Posterior vena cava (tissue), 2 donors: ENCODE data around the gene PLEKHG2. TPM values are rescaled to one million over a fixed set of nuclear protein-coding genes. Genes with fewer than 3 reads are reported as not detected.

Experiments
- DNase-seq: peaks from one replicate; pipeline ENCODE4 v3.0.0-alpha.2; 2020; ENCODE audit warnings: low spot score
- intact Hi-C, 2 donors: fragments of 100-400 bp; cut with DNase I; formaldehyde crosslinking; loops; one replicate each; pipeline versions ENCODE4 v1.14.1 to v1.14.2; 2022 to 2023
- total RNA-seq, 2 donors: library from RNA; stranded (reverse); fragmentation: NEBNext Ultra II Directional; extraction: Animal tissue kit (Norgen Biotek cat#: 25700); gene quantifications; one replicate each; pipeline ENCODE4 v1.2.1, GENCODE V29; 2021
- donor health status: DM: yes; HTN: yes; CAD: no.
- donor health status: DM: yes; HTN: yes; CAD: no.

Gene PLEKHG2
- total RNA-seq, 2 donors from 2014 or later: 38.1 to 48.6 TPM

DNA sequence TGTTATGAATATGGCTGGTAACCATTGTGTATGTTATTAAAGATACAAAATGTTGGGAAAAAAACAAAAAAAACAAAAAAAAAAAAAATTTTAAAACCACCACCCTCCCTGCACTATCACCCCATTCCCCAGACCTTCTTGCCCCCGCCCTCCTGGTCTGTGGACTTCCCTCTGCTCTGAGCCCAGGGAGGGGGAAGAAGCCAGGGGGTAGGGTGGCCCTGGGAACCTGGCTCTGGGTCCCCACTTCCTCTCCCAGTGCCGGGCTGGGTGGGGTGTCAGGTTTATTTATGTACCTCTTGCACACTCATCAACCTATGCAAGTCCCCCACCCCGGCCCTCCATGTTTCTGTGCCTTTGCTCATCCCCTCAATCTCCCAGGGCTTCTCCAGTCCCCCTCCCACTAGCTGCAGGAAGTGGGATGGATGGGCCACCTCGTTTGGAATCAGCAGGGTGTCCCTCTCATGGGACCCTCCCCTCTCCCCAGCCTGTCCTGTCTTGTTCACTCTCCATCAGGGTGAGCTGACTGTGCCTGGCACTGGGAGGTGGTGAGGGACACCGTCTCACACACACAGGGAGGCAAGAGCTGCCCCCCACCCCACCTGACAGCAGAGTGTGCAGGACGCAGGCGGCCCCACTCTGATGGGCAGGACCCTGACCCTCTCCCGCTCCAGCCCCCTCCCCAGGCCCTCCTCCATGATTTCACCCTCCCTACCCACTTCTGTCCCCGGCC, 27.5 kb upstream of the PLEKHG2 start:
- no peak for DNase-seq
- intact Hi-C loops: no loop called here

DNA sequence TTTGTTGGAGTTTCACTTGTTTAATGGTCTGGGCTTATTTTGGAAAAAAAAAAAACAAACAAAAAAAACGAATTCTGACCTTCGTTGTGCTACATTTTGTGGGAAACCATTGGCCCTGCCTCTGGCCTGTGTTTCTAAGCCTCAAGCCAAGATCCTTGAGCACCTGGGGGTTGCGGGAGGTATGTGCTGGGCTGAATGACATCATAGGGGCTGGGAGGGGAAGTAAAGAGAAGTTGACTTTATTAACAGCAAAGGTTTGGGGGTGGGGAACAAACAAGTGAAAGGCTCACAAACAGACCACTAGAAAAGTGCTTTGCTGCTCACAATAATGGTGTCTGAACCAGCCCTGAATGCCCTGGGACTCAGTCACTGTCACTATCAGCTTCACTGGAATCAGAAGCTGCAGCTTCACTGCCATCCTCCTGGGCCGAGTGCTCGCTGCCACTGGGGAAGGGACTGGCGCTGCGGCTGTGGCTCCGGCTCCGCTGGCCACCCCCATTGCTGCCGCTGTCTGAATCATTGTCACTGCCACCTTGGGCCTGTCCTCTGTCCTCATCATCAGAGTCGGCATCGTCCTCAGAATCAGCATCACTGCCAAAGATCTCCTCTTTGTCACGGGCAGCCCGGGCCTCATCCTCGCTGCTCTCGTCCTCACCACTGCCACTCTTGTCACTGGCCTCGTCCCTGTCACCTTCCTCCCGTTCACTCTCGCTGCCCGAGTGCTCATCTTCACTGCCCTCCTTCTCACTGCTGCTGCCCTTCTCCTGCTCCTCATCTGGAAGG, 26.6 kb upstream of the PLEKHG2 start:
- no peak for DNase-seq
- intact Hi-C loops: loop anchor here in 1 of 2 donors (2.0 kb wide), 1 partner anchor 1001 kb away; no protein-coding TSS in a partner anchor

DNA sequence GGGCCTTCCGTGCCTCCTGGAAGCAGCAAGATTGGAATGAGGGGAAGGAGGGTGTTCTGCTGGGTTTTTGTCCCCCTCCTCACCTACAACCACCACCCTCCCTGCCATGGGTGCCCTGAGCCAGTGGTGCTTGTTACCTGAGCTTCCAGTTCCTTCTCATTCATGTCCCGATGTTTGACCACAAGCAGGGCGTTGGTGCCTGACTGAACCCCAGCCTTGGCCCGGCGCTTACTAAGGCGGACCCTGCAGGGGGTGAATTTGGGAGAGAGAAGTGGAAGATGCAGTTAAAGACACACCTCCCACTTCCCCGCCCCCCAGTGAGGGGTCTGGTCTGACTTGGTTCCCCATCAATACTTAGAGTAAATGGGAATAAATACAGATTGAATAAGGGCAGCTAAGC, 25.9 kb upstream of the PLEKHG2 start:
- intact Hi-C loops: loop anchor here in 1 of 2 donors (2.0 kb wide), 1 partner anchor 1002 kb away; no protein-coding TSS in a partner anchor
- DNase-seq: no peak

DNA sequence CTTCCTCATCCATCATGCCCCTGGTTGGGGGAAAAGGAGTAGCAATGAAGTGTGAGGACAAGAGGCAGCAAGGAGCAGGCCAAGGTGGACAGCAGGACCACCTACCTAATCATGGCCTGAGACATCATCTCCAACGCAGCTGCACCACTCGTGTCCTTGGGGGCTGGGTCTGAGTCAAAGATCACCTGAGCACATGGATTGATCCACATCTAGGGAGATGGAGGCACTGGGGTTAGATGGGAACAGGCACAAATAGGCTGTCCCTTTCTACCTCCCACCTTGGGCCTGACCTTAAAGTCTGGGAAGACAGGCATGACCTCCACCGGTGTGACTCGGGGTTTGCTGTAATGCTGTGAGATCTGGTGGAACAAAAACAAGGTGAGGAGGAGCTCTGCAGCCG, 23.8 kb upstream of the PLEKHG2 start:
- DNase-seq: no peak
- intact Hi-C loops: no loop called here

DNA sequence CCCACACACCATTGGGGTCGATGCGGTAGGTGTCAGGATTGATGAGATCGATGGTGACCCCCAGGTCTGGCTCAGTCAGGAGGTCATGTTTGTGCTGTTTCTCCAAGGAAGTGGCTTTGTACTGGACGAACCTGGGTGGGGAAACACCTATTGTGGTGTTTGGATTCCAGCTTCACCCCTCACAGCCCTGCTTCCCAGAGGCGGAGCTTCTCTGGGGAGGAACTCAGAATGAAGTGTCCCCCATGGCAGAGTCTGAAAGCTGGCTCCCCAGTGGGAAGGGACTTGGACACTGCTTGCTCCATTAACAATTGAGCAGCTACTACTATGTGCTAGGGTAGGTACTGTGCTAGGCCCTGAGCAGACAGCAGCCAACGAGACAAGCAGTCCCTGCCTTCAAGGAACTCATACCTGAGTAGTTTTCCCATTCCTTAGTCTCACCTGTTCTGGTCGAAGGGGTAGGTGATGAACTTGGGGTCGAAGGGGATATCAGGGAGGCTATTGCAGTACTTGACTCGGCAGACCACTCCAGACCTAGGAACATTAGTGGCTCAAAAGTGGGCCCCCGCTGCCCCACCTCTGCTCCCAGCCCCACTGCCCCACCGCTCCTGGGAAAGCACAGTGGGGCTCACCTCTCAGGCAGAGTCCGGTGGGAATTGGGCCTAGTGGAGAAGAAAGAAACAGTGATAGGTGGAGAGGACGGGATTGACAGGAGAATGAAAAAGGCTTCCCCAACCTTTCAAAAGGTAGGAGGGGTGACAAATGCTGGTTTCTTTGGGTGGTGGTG, 22.6 kb upstream of the PLEKHG2 start:
- no peak for DNase-seq
- intact Hi-C loops: no loop called here

DNA sequence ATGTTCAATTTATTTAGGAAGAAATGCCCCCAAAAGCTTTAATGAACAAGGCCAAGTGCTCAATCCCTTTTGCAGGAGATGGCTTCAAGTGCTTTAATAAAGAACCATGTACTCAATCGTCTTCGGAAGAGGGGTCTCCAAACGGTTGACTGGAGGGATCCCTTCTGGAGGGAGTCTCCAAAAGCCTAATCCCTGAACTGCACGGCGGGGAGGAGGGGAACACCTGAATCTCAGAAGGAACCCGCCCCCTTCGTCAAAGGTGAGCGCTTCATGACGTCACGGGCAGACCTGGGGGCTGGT, 22.1 kb upstream of the PLEKHG2 start:
- intact Hi-C loops: no loop called here
- no peak for DNase-seq

DNA sequence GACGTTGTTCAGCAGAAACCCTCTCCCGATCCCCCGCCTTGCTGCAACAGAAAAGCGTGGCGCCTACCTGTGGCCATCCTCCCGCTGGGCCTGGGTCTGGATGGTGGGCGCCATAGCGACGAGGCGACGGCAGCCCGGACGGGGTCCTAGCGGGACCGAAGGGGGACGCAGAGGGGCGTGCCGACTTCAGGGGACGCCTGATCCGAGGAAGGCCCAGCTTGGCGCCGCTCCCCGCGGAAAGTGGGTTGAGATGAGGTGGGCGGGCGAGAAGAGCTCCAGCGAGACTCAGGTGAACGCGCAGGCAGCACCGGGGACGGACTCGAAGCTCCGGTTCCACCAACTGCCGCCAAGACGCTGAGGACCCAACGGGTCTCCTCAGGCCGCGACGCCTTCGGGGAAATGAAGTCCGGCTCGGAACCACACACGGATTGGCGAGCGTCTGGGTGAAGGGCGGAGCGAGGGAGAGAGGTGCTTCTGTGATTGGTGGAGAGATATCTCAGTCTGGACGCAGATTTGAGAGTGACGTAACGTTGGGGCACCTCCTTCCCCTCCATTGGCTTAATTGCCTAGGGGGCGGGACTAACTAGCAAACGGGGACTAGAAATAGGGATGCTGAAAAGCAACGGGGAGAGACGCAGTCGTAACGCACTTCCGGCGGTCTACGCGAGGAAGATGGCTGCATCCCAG, 21.6 kb upstream of the PLEKHG2 start, which contains the start of the genes MED29 and PAF1:
MED29 (plus strand) TSS at position 628 of the 687 bp plus-strand sequence; CDS start at position 673, 45 bp downstream.
PAF1 (minus strand) TSS at position 356 of the 687 bp plus-strand sequence; CDS start at position 114, 242 bp downstream.
- intact Hi-C loops: no loop called here
- peak; percentile 99 for DNase-seq

DNA sequence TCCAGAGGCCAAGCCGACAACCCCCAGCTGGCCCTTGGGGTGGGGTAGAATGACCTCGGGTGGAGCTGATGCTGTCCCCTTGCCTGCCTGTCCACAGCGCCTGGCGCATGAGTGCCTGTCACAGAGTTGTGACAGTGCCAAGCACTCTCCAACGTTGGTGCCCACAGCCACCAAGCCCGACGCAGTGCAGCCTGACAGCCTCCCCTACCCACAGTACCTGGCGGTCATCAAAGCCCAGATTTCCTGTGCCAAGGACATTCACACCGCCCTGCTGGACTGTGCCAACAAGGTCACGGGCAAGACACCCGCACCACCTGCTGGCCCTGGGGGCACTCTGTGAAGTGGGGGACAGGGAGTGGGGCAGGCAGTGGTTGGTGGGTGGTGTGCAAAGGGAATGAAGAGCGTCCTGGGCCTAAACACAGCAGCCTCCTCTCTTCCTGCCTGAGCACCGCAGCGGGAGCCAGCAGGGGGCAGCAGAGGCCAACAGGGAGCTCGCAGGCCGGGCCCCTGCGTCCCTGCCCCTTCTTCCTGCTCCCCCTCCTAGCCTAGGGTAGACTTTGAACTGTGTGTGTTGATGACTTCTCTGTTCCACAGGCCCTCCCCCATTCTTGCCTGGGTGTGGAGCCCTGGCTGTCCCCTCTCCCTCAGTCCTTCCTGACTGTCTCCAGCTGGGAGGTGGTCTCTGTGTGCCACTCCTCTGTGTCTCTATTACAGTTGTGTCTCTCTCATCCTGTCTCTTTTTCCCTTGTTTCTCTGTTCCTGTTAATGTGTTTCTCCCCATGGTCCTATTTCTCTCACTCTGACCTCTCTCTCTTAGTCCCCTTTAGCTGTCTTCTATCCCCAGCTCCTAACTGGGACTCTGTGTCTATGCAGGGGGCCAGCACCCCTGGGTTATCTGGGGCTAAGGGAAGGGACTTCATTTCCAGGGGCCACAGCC, 14.8 kb upstream of the PLEKHG2 start:
- intact Hi-C loops: loop anchor here (2.0 to 5.0 kb wide), 2 partner anchors 35 to 141 kb away; no protein-coding TSS in a partner anchor
- peak; percentile 98 for DNase-seq

DNA sequence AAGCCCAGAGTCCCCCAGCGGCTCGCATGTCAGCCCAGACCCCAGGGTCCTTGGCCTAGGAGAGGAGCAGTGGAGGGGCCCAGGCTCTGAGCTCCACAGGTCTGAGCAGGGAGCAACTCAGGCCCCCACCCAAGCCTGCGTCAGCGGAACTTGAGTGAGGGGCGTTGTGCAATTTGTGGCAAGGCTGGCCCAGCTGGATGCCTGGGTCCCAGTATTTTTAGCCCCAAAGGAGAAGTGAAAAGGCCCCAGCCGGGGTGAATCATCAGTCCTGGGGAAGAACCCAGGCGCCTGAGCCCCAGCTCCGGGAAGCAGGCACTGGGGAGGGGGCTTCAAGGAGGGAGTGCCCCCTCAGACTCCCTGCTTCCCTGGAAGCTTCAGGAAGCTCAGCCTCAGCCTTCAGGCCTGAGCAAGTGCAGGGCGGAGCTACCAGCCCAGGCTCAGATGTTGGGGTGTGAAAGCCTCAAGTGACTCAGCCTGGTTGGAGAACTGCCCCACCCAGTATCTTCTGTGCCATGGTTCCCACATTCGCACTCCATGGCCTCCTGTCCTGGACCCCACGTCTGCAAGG, 14.1 kb upstream of the PLEKHG2 start:
- intact Hi-C loops: loop anchor here in 1 of 2 donors (5.0 kb wide), 1 partner anchor 34 kb away; no protein-coding TSS in a partner anchor
- peak; percentile 95 for DNase-seq

DNA sequence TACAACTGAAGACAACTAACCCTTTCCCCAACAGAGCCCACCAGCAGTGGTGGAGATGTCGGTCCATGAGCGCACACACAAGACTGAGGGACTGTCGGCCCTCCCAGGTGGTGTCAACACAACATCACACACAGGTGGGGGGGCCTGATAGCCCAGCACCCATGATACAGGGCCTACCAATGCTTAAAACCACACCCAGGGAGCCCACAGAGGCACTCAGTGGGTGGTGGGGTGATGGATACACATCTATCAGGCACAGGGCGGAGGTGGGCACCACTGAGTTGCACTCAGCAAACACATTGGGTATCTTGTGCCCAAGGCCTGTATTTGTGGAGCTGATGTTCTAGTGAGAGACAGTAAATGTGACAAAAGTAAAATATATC, 12.8 kb upstream of the PLEKHG2 start:
- no peak for DNase-seq
- intact Hi-C loops: loop anchor here in 1 of 2 donors (5.0 kb wide), 1 partner anchor 33 kb away; no protein-coding TSS in a partner anchor

DNA sequence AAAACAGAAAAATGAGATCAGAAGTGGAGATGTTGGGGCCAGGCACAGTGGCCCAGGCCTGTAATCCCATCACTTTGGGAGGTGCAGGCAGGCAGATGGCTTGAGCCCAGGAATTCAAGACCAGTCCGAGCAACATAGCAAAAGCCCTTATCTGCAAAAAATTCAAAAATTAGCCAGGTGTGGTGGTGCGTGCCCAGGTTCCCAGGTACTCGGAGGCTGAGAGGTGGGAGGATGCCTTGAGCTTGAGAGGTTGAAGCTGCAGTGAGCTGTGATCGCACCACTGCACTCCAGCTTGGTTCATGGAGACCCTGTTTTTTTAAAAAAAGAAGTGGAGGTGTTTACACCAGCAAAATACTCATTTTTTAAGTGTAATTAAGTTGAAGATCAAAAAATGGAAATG, 12.4 kb upstream of the PLEKHG2 start:
- intact Hi-C loops: no loop called here

DNA sequence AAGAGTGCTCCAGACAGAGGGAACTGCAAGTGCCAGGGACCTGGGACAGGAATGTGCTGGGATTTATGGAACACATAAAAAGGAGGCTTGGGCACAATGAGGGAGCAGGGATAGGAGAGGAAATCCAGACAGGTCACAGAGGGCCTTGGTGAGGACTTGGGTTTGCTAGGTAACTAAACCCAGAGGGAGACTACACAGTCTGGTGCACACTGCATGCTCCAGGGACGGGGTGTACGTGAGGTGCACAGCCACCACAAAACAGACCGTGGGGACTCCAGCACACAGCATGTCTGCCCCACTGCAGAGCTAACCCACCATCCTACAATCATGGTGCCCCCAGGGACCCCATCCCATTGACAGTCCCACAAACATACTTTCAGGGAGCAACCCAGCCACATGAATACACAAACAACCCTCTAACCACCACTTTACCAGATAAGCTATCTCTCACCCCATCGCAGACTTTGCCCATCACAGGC, 11.4 kb upstream of the PLEKHG2 start:
- intact Hi-C loops: no loop called here
- no peak for DNase-seq

More for the DNA sequence above, 12.4 kb upstream of the PLEKHG2 start:
- DNase-seq: no peak

DNA sequence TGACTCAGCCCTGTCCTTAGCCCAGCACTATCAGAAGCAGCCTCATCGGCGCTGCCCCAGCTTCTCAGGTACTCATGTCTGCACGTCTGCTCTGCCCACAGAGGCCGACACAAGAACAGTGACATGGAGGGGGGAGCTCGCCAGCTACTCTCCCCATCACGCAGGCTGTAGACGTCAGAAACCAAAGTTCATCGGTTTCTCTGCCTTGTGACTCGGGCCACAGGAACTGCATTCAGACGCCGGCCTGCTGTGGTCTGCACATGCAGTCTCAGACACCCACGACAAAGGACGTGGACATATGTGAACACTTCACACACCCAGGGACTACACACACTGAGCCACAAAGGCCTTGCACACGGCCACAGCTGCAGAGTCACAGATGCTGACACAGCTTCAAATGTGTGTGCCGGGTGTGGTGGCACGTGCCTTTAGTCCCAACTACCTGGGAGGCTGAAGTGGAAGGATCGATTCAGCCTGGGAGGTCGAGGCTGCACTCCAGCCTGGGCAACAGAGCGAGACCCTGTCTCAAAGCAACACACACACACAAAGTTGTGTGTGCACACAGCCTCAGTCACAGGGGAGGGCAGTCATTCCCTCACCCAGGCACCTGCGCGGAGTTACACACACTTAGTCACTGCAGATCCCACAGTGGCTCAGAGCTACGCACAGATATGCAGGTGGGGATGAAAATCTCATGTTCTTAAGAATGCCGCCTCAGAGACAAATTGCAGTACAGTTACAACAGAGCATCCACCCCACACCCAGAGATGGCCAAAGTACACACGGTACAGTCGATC, 10.7 kb upstream of the PLEKHG2 start:
- DNase-seq: peak; percentile 91
- intact Hi-C loops: no loop called here

DNA sequence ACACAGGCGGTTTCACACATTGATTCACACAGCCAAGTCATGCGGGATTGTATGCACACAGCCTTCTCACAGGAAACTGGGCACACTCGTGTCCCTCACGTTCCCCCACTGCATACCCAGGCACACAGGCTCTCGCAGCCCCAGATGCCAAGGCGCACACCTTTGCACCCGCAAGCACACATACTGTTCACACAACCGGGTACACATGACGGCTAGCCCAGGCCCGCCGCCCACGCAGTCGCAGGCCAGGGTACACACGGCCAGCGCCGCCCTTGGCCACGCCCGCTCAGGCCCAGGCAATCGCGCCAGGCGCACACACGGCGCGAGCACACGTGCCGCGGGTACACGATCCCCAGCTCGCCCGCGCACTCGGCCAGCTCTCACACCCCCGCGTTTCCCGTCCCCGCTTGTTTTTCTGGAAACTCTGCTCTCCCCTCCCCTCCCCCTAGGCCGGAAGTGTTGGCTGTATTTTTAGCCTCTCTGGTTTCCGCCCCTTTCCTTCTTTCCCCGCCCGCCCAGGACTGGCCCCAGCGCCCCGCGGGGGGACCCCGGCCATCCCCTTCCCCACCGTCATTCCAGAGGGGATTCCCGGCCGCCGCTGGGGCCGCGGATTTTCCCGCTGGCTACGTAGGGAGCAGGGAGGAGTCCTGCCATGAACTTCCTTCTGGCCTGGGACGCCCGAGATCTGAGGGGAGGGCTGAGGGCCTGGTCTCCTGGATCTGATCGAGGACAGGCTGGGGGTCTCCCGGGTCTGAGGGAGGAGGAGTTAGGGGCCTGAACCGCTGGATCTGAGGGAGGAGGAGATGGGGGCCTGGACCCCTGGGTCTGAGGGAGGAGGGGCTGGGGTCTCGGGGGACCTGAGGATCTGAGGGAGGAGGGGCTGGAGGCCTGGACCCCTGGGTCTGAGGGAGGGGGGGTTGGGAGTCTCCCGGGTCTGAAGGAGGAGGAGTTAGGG, 9.8 kb upstream of the PLEKHG2 start:
- peak; percentile 99 for DNase-seq
- intact Hi-C loops: no loop called here
